HepG2 (cell line): ENCODE results near the gene ENO2. TPM values are rescaled to one million over a fixed set of nuclear protein-coding genes. Genes with fewer than 3 reads are reported as not detected.
A peak's percentile ranks its signal among the peaks of the same experiment; 100 is the strongest.

Source experiments
- CHCHD3 ChIP-seq: sonication (generic); formaldehyde crosslinking; IDR thresholded peaks from 2 replicates; pipeline ENCODE4 v1.8.0; 2022; ENCODE audit warnings: mild to moderate bottlenecking, missing genetic modification reagents, moderate library complexity
- ISX ChIP-seq: sonication (generic); formaldehyde crosslinking; conservative IDR thresholded peaks from 2 replicates; pipeline ENCODE4 v1.5.0; 2020; ENCODE audit warnings: missing genetic modification reagents
- YY1 ChIP-seq: IDR thresholded peaks from 2 replicates; pipeline ENCODE4 v1.6.1; 2011; ENCODE audit warnings: low read length, low read depth, moderate library complexity, mild to moderate bottlenecking; ENCODE audit not compliant: insufficient read depth, insufficient replicate concordance
- ZNF350 ChIP-seq: sonication (generic); formaldehyde crosslinking; IDR thresholded peaks from 2 replicates; pipeline ENCODE4 v1.4.0; 2020; ENCODE audit warnings: mild to moderate bottlenecking, low read depth, missing genetic modification reagents, borderline replicate concordance
- ZNF639 ChIP-seq: conservative IDR thresholded peaks from 2 replicates; pipeline ENCODE4 v1.6.1; 2018; ENCODE audit warnings: missing genetic modification reagents
- ZNF710 ChIP-seq: sonication (generic); formaldehyde crosslinking; IDR thresholded peaks from 2 replicates; pipeline ENCODE4 v1.5.0; 2020; ENCODE audit warnings: mild to moderate bottlenecking, missing genetic modification reagents, borderline replicate concordance
- polyA plus RNA-seq, 8 experiments: library from polyadenylated mRNA; depleted of rRNA in 3 of 8; stranded (reverse) in 7 of 8; unstranded in 1 of 8; fragments of >200 nt; fragmentation: Illumina TruSeq in 4 of 8; extraction: Trizol in 4 of 8; gene quantifications; 2 replicates each; pipeline versions ENCODE4 v1.2.1 to v1.2.3, GENCODE V29; 2011 to 2016; ENCODE audit warnings: low read depth in 4 of 8, missing spikeins in 1 of 8, mixed read lengths in 1 of 8; ENCODE audit not compliant: insufficient read depth in 1 of 8
- total RNA-seq, 5 experiments: library from RNA; depleted of rRNA; stranded (reverse); fragments of >200 nt; fragmentation: Illumina TruSeq; extraction: Trizol; gene quantifications; 2 replicates each; pipeline ENCODE4 v1.2.3, GENCODE V29; 2016; ENCODE audit warnings: low read depth in 1 of 5

The ENO2 gene
- total and polyA plus RNA-seq, 2 of the 13 experiments (the other 11 are each of a cell fraction or from before 2014, with no cell fraction given) = 19.3 to 136 TPM

DNA sequence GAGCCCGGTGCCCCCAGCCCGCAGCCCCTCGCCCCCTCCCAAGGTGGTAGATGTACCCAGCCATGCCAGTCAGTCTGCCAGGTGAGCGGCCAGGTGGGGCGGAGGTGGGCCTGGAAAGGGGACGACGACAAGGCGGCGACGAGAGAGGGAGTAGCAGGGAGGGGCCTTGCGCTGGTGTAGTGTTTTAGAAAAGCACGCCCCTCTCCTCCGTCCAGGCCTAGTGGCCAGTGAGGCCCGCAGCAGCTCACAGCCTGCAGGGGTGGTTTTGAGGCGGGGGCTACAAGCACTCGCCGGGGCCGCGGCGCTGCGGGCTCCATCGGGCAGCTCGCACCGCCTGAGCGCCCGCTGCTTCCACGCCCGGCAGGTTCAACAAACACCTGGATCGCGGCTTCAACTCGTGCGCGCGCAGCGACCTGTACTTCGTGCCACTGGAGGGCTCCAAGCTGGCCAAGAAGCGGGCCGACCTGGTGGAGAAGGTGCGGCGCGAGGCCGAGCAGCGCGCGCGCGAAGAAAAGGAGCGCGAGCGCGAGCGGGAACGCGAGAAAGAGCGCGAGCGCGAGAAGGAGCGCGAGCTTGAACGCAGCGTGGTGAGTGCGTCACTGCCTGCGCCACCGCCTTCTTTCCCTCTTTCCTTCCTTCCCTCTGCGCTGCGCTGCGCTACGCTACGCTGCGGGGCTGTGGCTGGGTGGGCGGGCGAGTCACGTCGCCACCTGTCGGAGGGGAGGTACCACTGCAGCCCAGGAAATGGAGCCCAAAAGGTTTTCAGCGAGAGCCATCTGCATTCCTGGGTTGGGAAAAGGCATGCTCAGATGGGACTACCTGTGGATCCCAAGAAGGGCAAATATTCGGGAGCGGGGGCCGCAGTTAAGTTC, 23.3 kb downstream of the ENO2 start (continued):
- TF ChIP-seq ZNF710 (CRISPR knock-in tag) = peak; percentile 97
- TF ChIP-seq ISX (CRISPR knock-in tag) = no peak
- peak; percentile 81 for TF ChIP-seq YY1
- peak; percentile 42; the same call in 1 of the 2 replicates for TF ChIP-seq CHCHD3 (CRISPR knock-in tag)
- TF ChIP-seq ZNF639 (CRISPR knock-in tag) = peak; percentile 82
- peak; percentile 91 for TF ChIP-seq ZNF350 (CRISPR knock-in tag)
